Neural cell (in vitro differentiated cells): Measurements from ENCODE around the gene ROR1. TPM values are rescaled to one million over a fixed set of nuclear protein-coding genes. Genes with fewer than 3 reads are reported as not detected.

Experiments used
- H2AFZ ChIP-seq: fragments of 200-600, 300-800 bp; sonication (generic), shearing (Covaris generic); 2 replicates; pipeline ENCODE4 v1.6.0; 2014; ENCODE audit warnings: low read depth, mild to moderate bottlenecking, antibody characterized with exemption, low read length, moderate library complexity
- H3F3A ChIP-seq: fragments of 200-600 bp; shearing (Covaris generic); 2 replicates; pipeline ENCODE4 v1.6.1; 2016; ENCODE audit warnings: mild to moderate bottlenecking, moderate library complexity, mixed read lengths, antibody characterized with exemption, low read length; ENCODE audit not compliant: insufficient read depth, poor library complexity, severe bottlenecking
- H3K27ac ChIP-seq: fragments of 200-600, 300-800 bp; sonication (generic), shearing (Covaris generic); 2 replicates; pipeline ENCODE4 v1.5.1; 2014; ENCODE audit warnings: mild to moderate bottlenecking, low read length, moderate library complexity
- H3K27me3 ChIP-seq: fragments of 300-800, 200-600 bp; sonication (generic), shearing (Covaris generic); 2 replicates; pipeline ENCODE4 v1.6.0; 2014; ENCODE audit warnings: mild to moderate bottlenecking, low read depth, low read length, moderate library complexity; ENCODE audit not compliant: insufficient read depth
- H3K36me3 ChIP-seq: fragments of 300-800, 200-600 bp; sonication (generic), shearing (Covaris generic); 2 replicates; pipeline ENCODE4 v1.5.1; 2014; ENCODE audit warnings: mild to moderate bottlenecking, antibody characterized with exemption, low read length, moderate library complexity; ENCODE audit not compliant: insufficient read depth
- H3K4me2 ChIP-seq: fragments of 300-800, 200-600 bp; sonication (generic), shearing (Covaris generic); 2 replicates; pipeline ENCODE4 v1.6.0; 2014; ENCODE audit warnings: mild to moderate bottlenecking, low read length
- H3K4me3 ChIP-seq: fragments of 300-800, 200-600 bp; sonication (generic), shearing (Covaris generic); 2 replicates; pipeline ENCODE4 v1.5.1; 2014; ENCODE audit warnings: mild to moderate bottlenecking, low read length, moderate library complexity
- H3K79me2 ChIP-seq: fragments of 200-600 bp; shearing (Covaris generic); replicated peaks from 2 replicates; pipeline ENCODE4 v1.6.0; 2014; ENCODE audit warnings: mild to moderate bottlenecking, low read length, moderate library complexity; ENCODE audit not compliant: insufficient read depth
- H3K9ac ChIP-seq: fragments of 300-800, 200-600 bp; sonication (generic), shearing (Covaris generic); 2 replicates; pipeline ENCODE4 v1.6.1; 2016; ENCODE audit warnings: mild to moderate bottlenecking, low read length, mixed read lengths
- H3K9me2 ChIP-seq: fragments of 200-600 bp; shearing (Covaris generic); 2 replicates; pipeline ENCODE4 v1.6.1; 2016; ENCODE audit warnings: mild to moderate bottlenecking, low read length, mixed read lengths; ENCODE audit not compliant: insufficient read depth
- H3K9me3 ChIP-seq: fragments of 200-600, 300-800 bp; sonication (generic), shearing (Covaris generic); 2 replicates; pipeline ENCODE4 v1.6.1; 2016; ENCODE audit warnings: mild to moderate bottlenecking, mixed run types, low read length, moderate library complexity, mixed read lengths
- H4K20me1 ChIP-seq: fragments of 200-600 bp; shearing (Covaris generic); 2 replicates; pipeline ENCODE4 v1.6.1; 2016; ENCODE audit warnings: mild to moderate bottlenecking, mixed run types; ENCODE audit not compliant: insufficient read depth
- CTCF ChIP-seq: fragments of 450-650 bp; IDR thresholded peaks from 2 replicates; pipeline ENCODE4 v1.5.1; 2014; ENCODE audit warnings: antibody characterized with exemption, mild to moderate bottlenecking, moderate library complexity; ENCODE audit not compliant: poor library complexity, severe bottlenecking
- EP300 ChIP-seq: fragments of 450-650 bp; conservative IDR thresholded peaks from 2 replicates; pipeline ENCODE4 v1.6.1; 2014; ENCODE audit warnings: antibody characterized with exemption, mild to moderate bottlenecking, moderate library complexity; ENCODE audit not compliant: poor library complexity, severe bottlenecking
- EZH2 ChIP-seq: fragments of 200-600, 300-800 bp; shearing (Covaris generic), sonication (generic); IDR thresholded peaks from 2 replicates; pipeline ENCODE4 v1.6.1; 2014; ENCODE audit warnings: antibody characterized with exemption, low read length, borderline replicate concordance, mild to moderate bottlenecking; ENCODE audit not compliant: insufficient read depth, poor library complexity, severe bottlenecking
- MXI1 ChIP-seq: fragments of 450-650 bp; conservative IDR thresholded peaks from 2 replicates; pipeline ENCODE4 v1.6.1; 2014; ENCODE audit warnings: antibody characterized with exemption, mild to moderate bottlenecking; ENCODE audit not compliant: poor library complexity, severe bottlenecking
- POLR2AphosphoS5 ChIP-seq: IDR thresholded peaks from 2 replicates; pipeline ENCODE4 v1.6.1; 2012
- RAD21 ChIP-seq: fragments of 450-650 bp; conservative IDR thresholded peaks from 2 replicates; pipeline ENCODE4 v1.6.1; 2014; ENCODE audit warnings: antibody characterized with exemption, mild to moderate bottlenecking, moderate library complexity
- REST ChIP-seq: IDR thresholded peaks from 2 replicates; pipeline ENCODE4 v1.6.1; 2012; ENCODE audit warnings: borderline replicate concordance
- SMC3 ChIP-seq: fragments of 450-650 bp; conservative IDR thresholded peaks from 2 replicates; pipeline ENCODE4 v1.6.1; 2014; ENCODE audit warnings: antibody characterized with exemption, mild to moderate bottlenecking, moderate library complexity; ENCODE audit not compliant: poor library complexity
- TAF1 ChIP-seq: IDR thresholded peaks from 2 replicates; pipeline ENCODE4 v1.6.1; 2012; ENCODE audit warnings: low read depth
- polyA plus RNA-seq: library from polyadenylated mRNA; depleted of rRNA; stranded (reverse); fragments of >200 nt; gene quantifications from 2 replicates; pipeline ENCODE4 v1.2.3, GENCODE V29; 2014

The ROR1 gene
- polyA plus RNA-seq, 1 donor from 2014 or later, result 0.27 TPM

GRCh38 chr1:63787875-63788274, 14.1 kb downstream of the ROR1 start:
- H3K9me2 ChIP-seq, result no peaks in the 10 kb centered on the region
- no peaks in the 10 kb centered on the region for H3K9me3 ChIP-seq
- no peak overlapping the region for H3K4me3 ChIP-seq
- H3K27me3 ChIP-seq, result no peaks in the 10 kb centered on the region
- H3K9ac ChIP-seq, result no peak overlapping the region
- no peak overlapping the region for H3K4me2 ChIP-seq
- no peak overlapping the region for H2AFZ ChIP-seq
- no peaks in the 10 kb centered on the region for H3K79me2 ChIP-seq
- H3K36me3 ChIP-seq, result no peaks in the 10 kb centered on the region
- TF ChIP-seq POLR2AphosphoS5 (no peak), EP300 (peak; percentile 61), REST (no peak), EZH2 (no peak)
- no peak overlapping the region for H3K27ac ChIP-seq
- H4K20me1 ChIP-seq, result no peaks in the 10 kb centered on the region
- no peaks in the 10 kb centered on the region for H3F3A ChIP-seq

GRCh38 chr1:63789856-63790605, 16.2 kb downstream of the ROR1 start:
- Histone ChIP-seq H4K20me1 (no peaks in the 10 kb centered on the region), H3K9ac (no peak overlapping the region), H3K27me3 (no peaks in the 10 kb centered on the region), H3K9me2 (no peaks in the 10 kb centered on the region), H3K4me2 (no peak overlapping the region), H3K36me3 (no peaks in the 10 kb centered on the region), H2AFZ (no peak overlapping the region), H3F3A (no peaks in the 10 kb centered on the region), H3K4me3 (no peak overlapping the region), H3K79me2 (no peaks in the 10 kb centered on the region), H3K27ac (no peak overlapping the region), H3K9me3 (no peaks in the 10 kb centered on the region)
- TF ChIP-seq POLR2AphosphoS5 (no peak), TAF1 (no peak), CTCF (no peak), REST (no peak), RAD21 (no peak), MXI1 (no peak), EP300 (no peak), EZH2 (no peak), SMC3 (no peak)
